Activated CD8-positive, alpha-beta memory T cell treated with anti-CD3 and anti-CD28 coated beads for 1 hour (primary cell): Measurements from ENCODE around the gene C4BPB.
A peak's percentile ranks its signal among the peaks of the same experiment; 100 is the strongest.
"Not testable (repeated sequence)": the region's sequence is repeated elsewhere in the genome, so short reads cannot be mapped to it uniquely, and the experiment has no call there.

Experiments
- DNase-seq, 2 donors: peaks; one replicate each; pipeline ENCODE4 v3.0.0-alpha.2; 2020; ENCODE audit warnings: low read depth in 1 of 2; ENCODE audit errors: extremely low read depth in 1 of 2

The C4BPB gene, protein sequence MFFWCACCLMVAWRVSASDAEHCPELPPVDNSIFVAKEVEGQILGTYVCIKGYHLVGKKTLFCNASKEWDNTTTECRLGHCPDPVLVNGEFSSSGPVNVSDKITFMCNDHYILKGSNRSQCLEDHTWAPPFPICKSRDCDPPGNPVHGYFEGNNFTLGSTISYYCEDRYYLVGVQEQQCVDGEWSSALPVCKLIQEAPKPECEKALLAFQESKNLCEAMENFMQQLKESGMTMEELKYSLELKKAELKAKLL

GRCh38 chr1:207088701-207089626, at the start of gene C4BPB:
Gene C4BPB (plus strand): TSS chr1:207088860. CDS start chr1:207089532, 672 bp downstream.
- DNase-seq = no peak

- no peak for DNase-seq
Measured at GRCh38 chr1:207039380-207040180, 49.1 kb upstream of the C4BPB start.

DNA sequence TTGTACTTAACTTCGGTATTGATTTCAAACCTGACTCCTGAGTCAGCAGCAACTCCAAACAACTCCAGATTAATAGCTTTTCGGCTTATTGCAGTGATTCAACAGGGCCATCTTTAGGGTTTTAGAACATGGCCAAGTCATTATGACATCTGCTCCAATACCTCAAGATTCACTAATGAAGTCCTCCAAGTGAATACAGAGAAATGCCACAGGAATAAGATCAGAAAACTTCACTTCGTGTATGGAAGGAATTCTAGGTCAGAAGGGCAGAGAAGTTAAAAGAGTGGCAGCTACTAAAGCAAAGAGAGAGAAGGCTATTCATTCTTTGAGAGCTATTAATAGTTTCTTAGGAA, 48.5 kb upstream of the C4BPB start:
- no peak for DNase-seq

- not testable (repeated sequence) for DNase-seq
Measured at GRCh38 chr1:207041397-207041796, 47.3 kb upstream of the C4BPB start.

GRCh38 chr1:207045453-207045852, 43.2 kb upstream of the C4BPB start:
- no peak for DNase-seq

- no peak for DNase-seq
Measured at GRCh38 chr1:207047505-207047904, 41.2 kb upstream of the C4BPB start.

DNA sequence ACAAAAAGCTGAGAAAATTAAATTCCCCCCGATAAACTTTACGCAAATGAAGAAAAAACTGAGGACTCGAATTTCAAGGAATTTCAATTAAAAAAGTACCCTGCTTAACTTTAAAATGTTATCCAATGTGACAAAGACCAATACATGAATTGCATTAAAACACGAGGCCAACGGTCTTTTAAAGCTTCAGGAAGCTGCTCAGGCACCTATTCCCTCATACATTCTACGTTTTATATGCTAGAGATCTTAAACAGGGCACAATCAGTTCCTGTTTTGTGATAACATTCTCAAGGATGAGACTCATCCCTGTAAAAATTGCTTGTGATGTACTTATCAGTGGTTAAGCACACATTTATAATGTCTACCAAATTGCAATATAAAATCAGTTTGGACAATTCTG, 40.6 kb upstream of the C4BPB start:
- no peak for DNase-seq

- DNase-seq = no peak
Measured at GRCh38 chr1:207049054-207049453, 39.6 kb upstream of the C4BPB start.

- DNase-seq = no peak
Measured at GRCh38 chr1:207049514-207049913, 39.1 kb upstream of the C4BPB start.

DNA sequence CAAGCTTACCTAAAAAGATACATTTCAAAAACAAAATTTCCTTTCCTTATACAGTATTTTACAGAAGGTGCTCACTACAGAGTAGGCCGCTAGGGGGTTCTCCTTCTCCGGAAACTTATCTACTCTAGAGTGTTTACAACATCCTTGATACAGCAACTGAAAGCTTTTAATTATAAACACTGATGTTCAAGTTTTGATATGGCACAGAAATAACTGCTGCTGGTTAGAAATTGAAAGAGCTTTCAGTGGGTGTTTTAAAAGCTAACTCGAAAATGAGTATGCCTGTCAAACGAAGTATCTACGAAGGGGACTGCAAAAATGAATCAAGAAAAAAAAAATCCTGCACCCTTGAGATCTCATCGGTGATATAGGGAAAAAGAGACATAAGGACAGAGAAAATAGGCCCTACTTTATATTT, 38.7 kb upstream of the C4BPB start:
- DNase-seq = peak in 1 of 2 donors; percentile 22

DNA sequence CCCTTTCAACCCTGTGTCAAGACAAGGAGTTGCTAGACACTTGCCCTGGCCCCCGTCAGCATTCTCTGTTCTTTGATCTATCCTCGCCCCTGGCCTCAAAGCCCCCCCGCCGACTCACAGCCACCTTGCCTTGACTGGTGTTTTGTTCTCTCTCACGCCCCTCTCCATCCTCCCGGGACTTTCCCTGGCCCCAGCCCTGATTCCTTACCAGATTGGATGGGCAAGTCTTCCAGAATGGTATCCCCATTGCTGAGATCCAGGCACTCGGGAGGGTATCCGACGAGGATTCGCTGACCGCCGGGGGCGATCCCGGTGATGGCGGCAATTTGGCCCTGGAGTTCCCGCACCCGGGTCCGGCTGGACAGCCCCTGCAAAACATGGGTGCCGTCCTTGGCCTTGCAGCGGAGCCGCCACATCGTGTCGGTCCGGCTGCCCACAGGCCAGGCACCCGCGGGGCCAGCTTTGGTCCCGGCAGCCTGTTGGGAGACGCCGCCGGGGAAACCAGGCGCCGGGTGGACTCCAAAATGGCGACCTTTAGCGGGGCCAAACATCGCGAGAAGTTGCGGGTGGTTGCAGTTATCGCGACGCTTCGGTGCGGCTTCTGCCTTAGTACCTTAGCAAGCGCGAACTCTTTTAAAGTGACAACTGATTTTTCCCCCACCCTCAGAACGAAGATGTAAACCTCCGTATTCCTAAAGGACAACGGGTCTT, 38.0 kb upstream of the C4BPB start:
- peak; percentile 80 to 89 for DNase-seq

DNA sequence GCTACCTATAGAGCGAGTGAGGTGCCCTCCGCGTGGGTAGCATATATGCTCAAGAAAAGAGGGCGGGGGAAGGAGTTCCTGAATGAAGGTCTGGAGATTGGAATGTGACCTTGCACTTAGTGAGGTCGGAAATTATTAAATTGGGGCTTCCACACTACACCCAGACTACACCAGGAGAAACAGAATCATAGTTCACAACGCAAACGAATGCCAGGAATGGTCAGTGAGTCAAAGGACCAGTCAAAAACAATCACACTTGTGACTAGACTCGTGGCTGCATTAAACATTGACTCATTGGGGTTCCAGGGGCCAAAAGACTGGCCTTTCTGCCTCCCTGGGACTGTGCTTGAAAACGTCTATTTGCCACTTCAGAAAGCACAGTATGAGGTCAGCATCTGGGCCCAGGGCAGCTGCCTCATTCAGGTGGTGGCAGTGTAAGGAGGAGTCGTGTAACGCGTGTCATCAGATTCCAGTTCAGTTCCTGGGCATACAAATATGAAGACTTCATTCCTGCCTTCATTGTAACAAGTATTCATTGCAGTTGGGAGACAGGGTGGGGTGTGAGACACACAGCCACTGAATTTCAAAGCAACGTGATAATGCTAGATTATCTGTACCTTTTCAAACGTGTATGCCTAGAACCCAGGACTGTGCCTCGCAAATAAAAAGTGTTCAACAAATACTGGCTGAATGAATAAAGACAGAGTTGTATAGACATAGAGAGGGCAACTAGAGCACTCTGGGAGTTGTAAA, 37.3 kb upstream of the C4BPB start, which contains the start of gene YOD1:
TSS of gene YOD1 (minus strand) at position 18 of the 753 bp plus-strand sequence. CDS start 178 bp downstream, outside the sequence.
- DNase-seq = no peak

DNA sequence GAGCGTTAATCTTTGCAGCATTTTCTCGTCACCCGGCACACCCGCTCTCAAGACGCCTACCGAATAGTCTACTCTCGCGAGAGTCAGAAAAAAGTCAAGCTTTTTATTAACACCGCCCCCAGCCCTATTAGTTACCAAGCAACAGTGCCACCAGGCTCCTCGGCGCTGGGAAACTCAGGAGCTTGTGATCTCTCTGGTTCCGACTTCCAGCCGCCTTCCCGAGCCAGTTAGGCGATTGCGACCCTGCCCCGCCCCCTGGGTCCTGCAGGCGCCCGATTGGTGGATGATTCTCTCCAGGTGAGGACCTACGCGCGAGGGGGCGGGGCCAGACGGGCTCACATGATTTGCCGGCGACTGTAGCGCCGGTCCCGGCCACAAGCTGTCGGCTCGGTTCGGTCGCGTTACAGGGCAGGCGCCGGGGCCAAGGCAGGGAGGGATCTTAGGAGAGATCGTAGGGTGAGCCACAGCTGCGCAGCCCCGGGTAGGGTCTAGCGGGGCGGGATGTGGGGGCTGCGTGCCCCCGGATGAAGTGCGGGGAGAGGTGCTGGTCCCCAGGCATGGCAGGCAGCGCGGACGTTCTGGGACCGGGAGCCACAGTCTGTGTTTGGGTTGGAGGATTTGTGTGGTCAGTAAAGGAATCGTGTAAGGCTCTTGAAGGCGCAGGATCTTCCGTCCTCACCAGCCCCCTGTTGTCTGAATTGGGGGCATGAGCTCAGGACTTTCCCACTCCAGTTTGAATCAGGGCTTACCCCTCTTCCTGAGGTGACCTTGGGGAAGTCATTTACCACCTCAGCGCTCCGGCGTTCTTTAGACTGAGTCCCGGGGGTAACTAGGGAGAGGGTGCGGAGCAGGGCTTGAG, 35.5 kb upstream of the C4BPB start, which contains the start of gene PFKFB2:
TSS of gene PFKFB2 (plus strand) at position 365 of the 859 bp plus-strand sequence. CDS start 1,443 bp downstream, outside the sequence.
- DNase-seq = peak; percentile 89 to 90

GRCh38 chr1:207054491-207054890, 34.2 kb upstream of the C4BPB start:
- DNase-seq = no peak

- DNase-seq = no peak
Measured at GRCh38 chr1:207055386-207056001, 33.2 kb upstream of the C4BPB start.

DNA sequence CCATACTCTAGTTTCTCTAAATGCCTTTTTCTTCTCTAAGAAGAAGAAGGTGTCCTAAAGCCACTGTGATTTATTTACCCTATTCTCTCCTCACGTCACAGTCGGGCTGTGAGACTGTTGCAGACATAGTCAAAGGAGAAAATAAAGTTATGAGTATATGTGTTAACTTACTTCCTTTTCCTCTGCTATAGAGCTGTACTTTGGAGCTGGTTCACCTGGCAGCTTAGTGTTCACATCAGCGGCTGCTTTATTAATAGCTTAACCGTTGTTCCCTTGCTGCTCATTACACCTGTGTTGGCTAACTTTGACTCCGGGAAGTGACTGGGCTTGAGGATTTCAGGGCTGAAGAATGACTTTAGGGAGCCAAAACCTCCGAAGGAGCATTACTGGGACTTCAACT, 32.0 kb upstream of the C4BPB start:
- no peak for DNase-seq

- no peak for DNase-seq
Measured at GRCh38 chr1:207058252-207058651, 30.4 kb upstream of the C4BPB start.
